HCT116 (cell line): ENCODE results near the gene UBE2O.

Experiments
- ATF3 ChIP-seq: IDR thresholded peaks from 2 replicates; pipeline ENCODE4 v1.6.1; 2012
- CTCF ChIP-seq, 3 experiments: fragments of 200-600 bp in 1 of 3; sonication (generic) in 1 of 3; IDR thresholded peaks in 2 of 3; conservative IDR thresholded peaks in 1 of 3; 2 replicates each; pipeline ENCODE4 v1.5.1; 2012 to 2017; ENCODE audit warnings: low read depth in 2 of 3, low read length in 2 of 3, antibody characterized with exemption in 1 of 3, borderline replicate concordance in 1 of 3, control low read depth in 1 of 3, mild to moderate bottlenecking in 1 of 3, mixed read lengths in 1 of 3, mixed run types in 1 of 3, moderate library complexity in 1 of 3; ENCODE audit not compliant: insufficient read depth in 1 of 3
- EZH2 ChIP-seq: fragments of 200-600 bp; sonication (generic); IDR thresholded peaks from 2 replicates; pipeline ENCODE4 v1.6.1; 2017; ENCODE audit warnings: antibody characterized with exemption, mixed run types
- EZH2phosphoT487 ChIP-seq: fragments of 200-600 bp; IDR thresholded peaks from 2 replicates; pipeline ENCODE4 v1.6.1; 2018; ENCODE audit warnings: antibody characterized with exemption, borderline replicate concordance
- POLR2A ChIP-seq: IDR thresholded peaks from 2 replicates; pipeline ENCODE4 v1.7.0; 2011; ENCODE audit warnings: borderline replicate concordance; ENCODE audit not compliant: insufficient read depth, insufficient read length; ENCODE audit errors: extremely low read depth
- POLR2AphosphoS5 ChIP-seq: IDR thresholded peaks from 2 replicates; pipeline ENCODE4 v1.6.1; 2011; ENCODE audit warnings: mild to moderate bottlenecking, low read depth, low read length, moderate library complexity
- RAD21 ChIP-seq: IDR thresholded peaks from 2 replicates; pipeline ENCODE4 v1.6.1; 2012; ENCODE audit warnings: low read depth, mild to moderate bottlenecking
- SP1 ChIP-seq: IDR thresholded peaks from 2 replicates; pipeline ENCODE4 v1.6.1; 2012; ENCODE audit warnings: low read depth
- TF ChIP-seq, protein P1 (sequence below): IDR thresholded peaks from 2 replicates; pipeline ENCODE4 v1.6.1; 2011; ENCODE audit warnings: mild to moderate bottlenecking, low read length, moderate library complexity; ENCODE audit not compliant: insufficient replicate concordance; ENCODE audit errors: extremely low read depth
- TF ChIP-seq, protein P2 (sequence below): IDR thresholded peaks from 2 replicates; pipeline ENCODE4 v1.6.1; 2012; ENCODE audit warnings: low read depth

DNA sequence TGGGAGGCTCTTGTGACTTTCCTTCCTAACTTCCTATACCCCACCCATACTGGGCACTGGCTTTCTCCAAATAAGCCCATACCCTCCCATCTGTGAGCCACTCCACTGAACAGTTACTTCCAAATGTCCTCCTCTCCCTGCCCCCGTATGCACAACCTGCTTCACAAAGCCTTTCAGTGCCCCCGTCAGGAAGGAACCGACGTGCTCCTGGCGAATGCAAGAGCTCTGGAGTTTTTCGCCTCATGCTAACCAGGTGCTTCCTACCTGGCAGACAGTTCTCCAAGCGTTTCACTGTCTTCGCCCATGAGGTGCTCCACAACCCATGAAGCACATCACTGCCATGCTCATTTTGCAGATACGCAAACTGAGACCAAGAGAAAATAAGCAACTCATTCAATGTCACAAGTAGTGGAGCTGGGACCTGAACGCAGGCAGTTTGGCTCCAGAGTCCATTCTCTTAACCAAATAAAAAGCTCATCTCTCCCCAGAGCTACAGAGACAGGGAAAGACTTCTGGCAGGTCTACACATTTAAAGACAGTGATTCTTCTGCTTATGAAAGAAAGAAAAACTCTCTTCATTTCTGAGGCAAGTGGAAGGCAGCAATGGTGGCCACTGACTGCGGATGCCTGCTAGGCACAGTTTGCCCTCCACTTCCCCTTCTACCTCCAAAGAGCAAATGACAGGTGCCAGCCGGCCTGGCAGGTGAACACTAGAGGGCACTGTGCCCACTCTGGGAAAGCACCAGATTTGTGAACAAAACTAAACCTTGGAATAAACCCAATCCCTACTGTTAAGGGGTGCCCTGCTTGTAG, 44.7 kb downstream of the UBE2O start:
- no peak for TF ChIP-seq EZH2phosphoT487
- TF ChIP-seq CTCF (IDR thresholded peaks at IDR 0.05 in 2 of 3, conservative IDR thresholded peaks at IDR 0.05 in 1 of 3; ENCODE audit: borderline replicate concordance in 1 of 3, insufficient read depth in 1 of 3, low read depth in 2 of 3, low read length in 2 of 3), result peak; percentile 94 to 100 (median 100)
- TF ChIP-seq SP1, result no peak
- TF ChIP-seq, protein P1, sequence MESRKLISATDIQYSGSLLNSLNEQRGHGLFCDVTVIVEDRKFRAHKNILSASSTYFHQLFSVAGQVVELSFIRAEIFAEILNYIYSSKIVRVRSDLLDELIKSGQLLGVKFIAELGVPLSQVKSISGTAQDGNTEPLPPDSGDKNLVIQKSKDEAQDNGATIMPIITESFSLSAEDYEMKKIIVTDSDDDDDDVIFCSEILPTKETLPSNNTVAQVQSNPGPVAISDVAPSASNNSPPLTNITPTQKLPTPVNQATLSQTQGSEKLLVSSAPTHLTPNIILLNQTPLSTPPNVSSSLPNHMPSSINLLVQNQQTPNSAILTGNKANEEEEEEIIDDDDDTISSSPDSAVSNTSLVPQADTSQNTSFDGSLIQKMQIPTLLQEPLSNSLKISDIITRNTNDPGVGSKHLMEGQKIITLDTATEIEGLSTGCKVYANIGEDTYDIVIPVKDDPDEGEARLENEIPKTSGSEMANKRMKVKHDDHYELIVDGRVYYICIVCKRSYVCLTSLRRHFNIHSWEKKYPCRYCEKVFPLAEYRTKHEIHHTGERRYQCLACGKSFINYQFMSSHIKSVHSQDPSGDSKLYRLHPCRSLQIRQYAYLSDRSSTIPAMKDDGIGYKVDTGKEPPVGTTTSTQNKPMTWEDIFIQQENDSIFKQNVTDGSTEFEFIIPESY, result no peak
- no peak for TF ChIP-seq POLR2A
- TF ChIP-seq, protein P2, sequence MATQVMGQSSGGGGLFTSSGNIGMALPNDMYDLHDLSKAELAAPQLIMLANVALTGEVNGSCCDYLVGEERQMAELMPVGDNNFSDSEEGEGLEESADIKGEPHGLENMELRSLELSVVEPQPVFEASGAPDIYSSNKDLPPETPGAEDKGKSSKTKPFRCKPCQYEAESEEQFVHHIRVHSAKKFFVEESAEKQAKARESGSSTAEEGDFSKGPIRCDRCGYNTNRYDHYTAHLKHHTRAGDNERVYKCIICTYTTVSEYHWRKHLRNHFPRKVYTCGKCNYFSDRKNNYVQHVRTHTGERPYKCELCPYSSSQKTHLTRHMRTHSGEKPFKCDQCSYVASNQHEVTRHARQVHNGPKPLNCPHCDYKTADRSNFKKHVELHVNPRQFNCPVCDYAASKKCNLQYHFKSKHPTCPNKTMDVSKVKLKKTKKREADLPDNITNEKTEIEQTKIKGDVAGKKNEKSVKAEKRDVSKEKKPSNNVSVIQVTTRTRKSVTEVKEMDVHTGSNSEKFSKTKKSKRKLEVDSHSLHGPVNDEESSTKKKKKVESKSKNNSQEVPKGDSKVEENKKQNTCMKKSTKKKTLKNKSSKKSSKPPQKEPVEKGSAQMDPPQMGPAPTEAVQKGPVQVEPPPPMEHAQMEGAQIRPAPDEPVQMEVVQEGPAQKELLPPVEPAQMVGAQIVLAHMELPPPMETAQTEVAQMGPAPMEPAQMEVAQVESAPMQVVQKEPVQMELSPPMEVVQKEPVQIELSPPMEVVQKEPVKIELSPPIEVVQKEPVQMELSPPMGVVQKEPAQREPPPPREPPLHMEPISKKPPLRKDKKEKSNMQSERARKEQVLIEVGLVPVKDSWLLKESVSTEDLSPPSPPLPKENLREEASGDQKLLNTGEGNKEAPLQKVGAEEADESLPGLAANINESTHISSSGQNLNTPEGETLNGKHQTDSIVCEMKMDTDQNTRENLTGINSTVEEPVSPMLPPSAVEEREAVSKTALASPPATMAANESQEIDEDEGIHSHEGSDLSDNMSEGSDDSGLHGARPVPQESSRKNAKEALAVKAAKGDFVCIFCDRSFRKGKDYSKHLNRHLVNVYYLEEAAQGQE, result no peak
- no peak for TF ChIP-seq POLR2AphosphoS5
- no peak for TF ChIP-seq ATF3
- peak; percentile 93 for TF ChIP-seq RAD21
- TF ChIP-seq EZH2, result no peak
